Activated naive CD8-positive, alpha-beta T cell treated with anti-CD3 and anti-CD28 coated beads, Interleukin-2, amount 10 ng/mL, durations not matched to agents 7 days and 5 days (primary cell): Measurements from ENCODE around the gene ADCY6. TPM values are rescaled to one million over a fixed set of nuclear protein-coding genes. Genes with fewer than 3 reads are reported as not detected.
A peak's percentile ranks its signal among the peaks of the same experiment; 100 is the strongest.

Experiments
- ATAC-seq: fragments of 150-1000 bp; cut with Tn5 transposase; one replicate; pipeline ENCODE4 v1.10.0; 2021; ENCODE audit warnings: low read depth, moderate library complexity
- POLR2A ChIA-PET: fragments of 350-600 bp; sonication (Branson Sonifier 250); formaldehyde crosslinking; loops from one replicate; lab custom pipeline; 2021; ENCODE audit warnings: antibody characterized with exemption; lab: Charles Lee
- DNase-seq: peaks from one replicate; pipeline ENCODE4 v3.0.0; 2021
- H3K27ac Mint-ChIP-seq: one replicate; pipeline ENCODE4 v1.8.0; 2022; ENCODE audit warnings: mild to moderate bottlenecking, mixed read lengths
- H3K27me3 Mint-ChIP-seq: one replicate; pipeline ENCODE4 v1.8.0; 2022; ENCODE audit warnings: mild to moderate bottlenecking, moderate library complexity, mixed read lengths
- H3K36me3 Mint-ChIP-seq: one replicate; pipeline ENCODE4 v1.8.0; 2021; ENCODE audit warnings: mild to moderate bottlenecking, mixed read lengths
- H3K4me1 Mint-ChIP-seq: one replicate; pipeline ENCODE4 v1.8.0; 2021; ENCODE audit warnings: mixed read lengths
- H3K4me3 Mint-ChIP-seq: one replicate; pipeline ENCODE4 v1.8.0; 2022; ENCODE audit warnings: mild to moderate bottlenecking, moderate library complexity, mixed read lengths
- H3K9me3 Mint-ChIP-seq: one replicate; pipeline ENCODE4 v1.8.0; 2021; ENCODE audit warnings: mixed read lengths
- total RNA-seq, 2 experiments: library from RNA; stranded (reverse); gene quantifications; one replicate each; pipeline ENCODE4 v1.2.3, GENCODE V29; 2021

ADCY6 gene
- total RNA-seq, 2 experiments from 2014 or later: not detected

GRCh38 chr12:48787791-48788523 lies 932 bp downstream of the ADCY6 start:
- H3K36me3 Mint-ChIP-seq: no peaks in the 10 kb centered on the region
- no peak for DNase-seq
- H3K27me3 Mint-ChIP-seq: peaks cover 57% of the 10 kb centered on the region
- no peak overlapping the region for H3K27ac Mint-ChIP-seq
- no peak for ATAC-seq
- H3K4me3 Mint-ChIP-seq: peak overlapping the region; percentile 30
- H3K9me3 Mint-ChIP-seq: no peaks in the 10 kb centered on the region
- POLR2A ChIA-PET: interaction anchor here (0.7 kb wide), 1 partner anchor 26 kb away, joined by 5 read pairs; no protein-coding TSS in a partner anchor
- H3K4me1 Mint-ChIP-seq: peaks cover 6% of the 10 kb centered on the region

- DNase-seq: no peak
- H3K4me1 Mint-ChIP-seq: peaks cover 6% of the 10 kb centered on the region
- POLR2A ChIA-PET: interaction anchor here (0.7 kb wide), 1 partner anchor 27 kb away, joined by 5 read pairs; no protein-coding TSS in a partner anchor
- H3K4me3 Mint-ChIP-seq: no peak overlapping the region
- no peak for ATAC-seq
- no peaks in the 10 kb centered on the region for H3K36me3 Mint-ChIP-seq
- H3K27me3 Mint-ChIP-seq: peaks cover 57% of the 10 kb centered on the region
- no peaks in the 10 kb centered on the region for H3K9me3 Mint-ChIP-seq
- no peak overlapping the region for H3K27ac Mint-ChIP-seq
These were observed 2.0 kb downstream of the ADCY6 start for GRCh38 chr12:48786591-48787544.

- Mint-ChIP-seq H3K4me1 (peaks cover 1% of the 10 kb centered on the region), H3K4me3 (no peak overlapping the region), H3K27ac (no peak overlapping the region), H3K9me3 (no peaks in the 10 kb centered on the region), H3K27me3 (peaks cover 38% of the 10 kb centered on the region), H3K36me3 (no peaks in the 10 kb centered on the region)
- DNase-seq (no peak), ATAC-seq (no peak)
- POLR2A ChIA-PET: no interaction called here
These were observed 5.5 kb downstream of the ADCY6 start for GRCh38 chr12:48783432-48783831.

DNA sequence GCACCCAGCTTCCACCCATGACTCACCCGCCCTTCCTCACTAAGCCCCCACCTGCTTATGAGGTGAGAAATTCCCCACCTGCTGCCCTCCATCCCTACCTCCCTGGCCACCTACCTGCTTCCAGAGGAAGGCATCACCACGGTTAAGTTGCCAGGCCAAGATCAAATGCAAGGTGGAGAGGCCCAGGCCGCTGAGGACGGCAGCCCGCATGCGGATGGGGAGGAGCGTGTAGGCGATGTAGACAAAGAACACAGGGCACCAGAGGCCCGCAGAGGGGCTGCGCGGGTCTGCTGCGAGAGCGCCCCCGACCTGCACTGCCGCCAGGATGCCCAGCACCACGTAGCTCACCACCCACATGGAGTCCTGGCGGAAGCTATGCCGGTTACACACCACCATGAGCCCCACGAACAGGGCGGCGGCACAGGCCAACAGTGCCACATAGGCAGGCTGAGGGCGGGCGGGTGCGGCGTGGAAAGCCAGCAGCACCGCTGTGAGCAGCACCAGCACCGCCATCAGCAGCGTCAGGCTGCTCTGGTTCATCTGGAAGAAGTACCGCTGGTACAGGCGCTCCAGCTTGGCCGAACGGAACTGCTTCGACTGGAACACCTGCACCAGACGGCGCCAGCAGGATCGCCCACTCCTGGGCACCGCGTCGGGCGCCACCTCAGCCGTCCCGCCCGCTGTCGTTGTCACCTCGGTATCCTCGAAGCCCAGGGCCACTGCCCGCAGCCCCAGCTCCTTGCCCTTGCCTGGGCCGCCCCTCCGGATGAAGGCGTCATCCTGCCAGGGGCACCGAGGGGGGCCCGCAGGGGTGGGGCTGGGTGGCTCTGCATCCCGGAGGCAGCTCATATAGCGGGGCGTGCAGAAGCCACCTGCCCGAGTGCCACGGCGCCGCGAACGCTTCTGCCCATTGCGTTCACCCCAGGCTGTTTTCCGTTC lies 6.2 kb downstream of the ADCY6 start:
- no peaks in the 10 kb centered on the region for H3K4me1 Mint-ChIP-seq
- POLR2A ChIA-PET: no interaction called here
- ATAC-seq (no peak), DNase-seq (no peak)
- H3K27ac Mint-ChIP-seq: no peak overlapping the region
- H3K9me3 Mint-ChIP-seq: no peaks in the 10 kb centered on the region
- no peaks in the 10 kb centered on the region for H3K36me3 Mint-ChIP-seq
- no peak overlapping the region for H3K4me3 Mint-ChIP-seq
- peaks cover 30% of the 10 kb centered on the region for H3K27me3 Mint-ChIP-seq

- Mint-ChIP-seq H3K36me3 (no peaks in the 10 kb centered on the region), H3K4me3 (no peak overlapping the region), H3K4me1 (no peaks in the 10 kb centered on the region), H3K27me3 (peaks cover 22% of the 10 kb centered on the region), H3K27ac (no peak overlapping the region), H3K9me3 (no peaks in the 10 kb centered on the region)
- POLR2A ChIA-PET: no interaction called here
- DNase-seq: no peak
- ATAC-seq: no peak
These were observed 7.0 kb downstream of the ADCY6 start for GRCh38 chr12:48781750-48782456.

- DNase-seq: no peak
- Mint-ChIP-seq H3K4me3 (no peak overlapping the region), H3K4me1 (no peaks in the 10 kb centered on the region), H3K9me3 (no peaks in the 10 kb centered on the region), H3K27me3 (peaks cover 10% of the 10 kb centered on the region), H3K27ac (no peak overlapping the region), H3K36me3 (no peaks in the 10 kb centered on the region)
- POLR2A ChIA-PET: no interaction called here
- ATAC-seq: no peak
These were observed 8.4 kb downstream of the ADCY6 start for GRCh38 chr12:48780381-48781025.

DNA sequence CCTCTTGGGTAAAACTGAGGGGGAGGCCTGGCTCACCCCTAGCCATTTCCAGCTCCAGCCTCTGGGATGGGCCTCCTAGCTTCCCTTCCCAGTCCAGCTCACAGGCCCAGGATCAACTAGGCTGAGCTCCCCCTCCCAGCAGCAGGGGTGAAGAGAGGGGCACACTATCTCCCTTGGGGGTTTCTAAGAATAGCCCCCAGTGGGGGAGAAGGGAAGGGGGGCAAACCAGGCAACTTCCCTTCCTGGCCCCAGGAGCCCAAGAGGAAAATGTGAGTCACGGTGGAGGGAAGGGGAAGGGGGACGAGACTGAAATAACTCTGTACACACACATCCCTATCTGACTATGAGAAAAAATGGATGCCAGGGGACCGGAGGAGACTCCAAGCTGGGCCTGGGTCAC lies 9.0 kb downstream of the ADCY6 start:
- DNase-seq: no peak
- no peak for ATAC-seq
- peaks cover 5% of the 10 kb centered on the region for H3K27me3 Mint-ChIP-seq
- no peaks in the 10 kb centered on the region for H3K9me3 Mint-ChIP-seq
- no peaks in the 10 kb centered on the region for H3K36me3 Mint-ChIP-seq
- H3K4me3 Mint-ChIP-seq: no peak overlapping the region
- no peak overlapping the region for H3K27ac Mint-ChIP-seq
- no peaks in the 10 kb centered on the region for H3K4me1 Mint-ChIP-seq
- POLR2A ChIA-PET: no interaction called here

- Mint-ChIP-seq H3K27me3 (peaks cover 2% of the 10 kb centered on the region), H3K9me3 (no peaks in the 10 kb centered on the region), H3K4me3 (no peak overlapping the region), H3K36me3 (no peaks in the 10 kb centered on the region), H3K4me1 (no peaks in the 10 kb centered on the region), H3K27ac (no peak overlapping the region)
- no peak for ATAC-seq
- DNase-seq: no peak
- POLR2A ChIA-PET: no interaction called here
These were observed 11.1 kb downstream of the ADCY6 start for GRCh38 chr12:48777501-48778400.

DNA sequence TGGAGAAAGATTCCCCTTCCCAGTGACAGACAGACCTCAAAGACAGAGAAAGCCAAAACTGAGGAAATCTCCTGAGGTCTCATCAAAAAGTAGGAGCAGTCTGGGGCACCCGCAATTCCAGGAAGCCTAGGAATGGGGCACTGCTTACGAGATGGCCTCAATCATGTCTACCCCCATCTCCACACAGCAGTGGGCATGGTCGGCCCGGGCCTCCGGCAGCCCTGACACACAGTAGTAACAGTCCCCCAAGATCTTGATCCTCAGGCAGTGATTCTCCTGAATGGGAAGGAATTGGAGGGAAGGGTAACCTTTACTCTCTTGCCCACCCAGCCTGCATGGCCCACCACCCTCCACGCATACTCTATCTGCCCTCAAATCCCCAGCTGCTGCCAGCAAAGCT lies 11.9 kb downstream of the ADCY6 start:
- no peak for ATAC-seq
- POLR2A ChIA-PET: no interaction called here
- H3K36me3 Mint-ChIP-seq: no peaks in the 10 kb centered on the region
- H3K4me1 Mint-ChIP-seq: no peaks in the 10 kb centered on the region
- H3K9me3 Mint-ChIP-seq: no peaks in the 10 kb centered on the region
- no peak for DNase-seq
- H3K27me3 Mint-ChIP-seq: peaks cover 2% of the 10 kb centered on the region
- no peak overlapping the region for H3K4me3 Mint-ChIP-seq
- H3K27ac Mint-ChIP-seq: no peak overlapping the region

- no peak overlapping the region for H3K27ac Mint-ChIP-seq
- no peak for DNase-seq
- H3K9me3 Mint-ChIP-seq: no peaks in the 10 kb centered on the region
- POLR2A ChIA-PET: no interaction called here
- no peaks in the 10 kb centered on the region for H3K36me3 Mint-ChIP-seq
- H3K4me3 Mint-ChIP-seq: no peak overlapping the region
- H3K4me1 Mint-ChIP-seq: peaks cover 7% of the 10 kb centered on the region
- no peak for ATAC-seq
- H3K27me3 Mint-ChIP-seq: peaks cover 2% of the 10 kb centered on the region
These were observed 12.8 kb downstream of the ADCY6 start for GRCh38 chr12:48775991-48776649.

GRCh38 chr12:48775299-48775698 lies 13.6 kb downstream of the ADCY6 start:
- DNase-seq (no peak), ATAC-seq (no peak)
- Mint-ChIP-seq H3K4me1 (peaks cover 7% of the 10 kb centered on the region), H3K4me3 (no peak overlapping the region), H3K9me3 (no peaks in the 10 kb centered on the region), H3K27ac (no peak overlapping the region), H3K27me3 (peaks cover 2% of the 10 kb centered on the region), H3K36me3 (no peaks in the 10 kb centered on the region)
- POLR2A ChIA-PET: no interaction called here
